HepG2 (cell line): ENCODE data around the gene STXBP4. TPM values are rescaled to one million over a fixed set of nuclear protein-coding genes. Genes with fewer than 3 reads are reported as not detected.

Experiments
- BCL6 ChIP-seq: IDR thresholded peaks from 2 replicates; pipeline ENCODE4 v1.6.1; 2016; ENCODE audit warnings: missing genetic modification reagents, missing compliant biosample characterization
- CREB3 ChIP-seq: sonication (generic); formaldehyde crosslinking; IDR thresholded peaks from 2 replicates; pipeline ENCODE4 v1.5.0; 2020; ENCODE audit warnings: missing genetic modification reagents
- HOXA5 ChIP-seq: sonication (generic); formaldehyde crosslinking; IDR thresholded peaks from 2 replicates; pipeline ENCODE4 v1.4.0; 2020; ENCODE audit warnings: missing genetic modification reagents
- MTF2 ChIP-seq: sonication (generic); formaldehyde crosslinking; IDR thresholded peaks from 2 replicates; pipeline ENCODE4 v1.5.0; 2020; ENCODE audit warnings: missing genetic modification reagents, borderline replicate concordance
- NBN ChIP-seq: fragments of 450-650 bp; conservative IDR thresholded peaks from 2 replicates; pipeline ENCODE4 v1.6.1; 2017
- RORA ChIP-seq: sonication (generic); formaldehyde crosslinking; IDR thresholded peaks from 2 replicates; pipeline ENCODE4 v1.5.0; 2020; ENCODE audit warnings: mild to moderate bottlenecking, missing genetic modification reagents, moderate library complexity
- SP5 ChIP-seq: IDR thresholded peaks from 2 replicates; pipeline ENCODE4 v1.6.1; 2016; ENCODE audit warnings: low read depth, borderline replicate concordance
- STAG1 ChIP-seq: sonication (generic); formaldehyde crosslinking; IDR thresholded peaks from 2 replicates; pipeline ENCODE4 v1.4.0; 2020; ENCODE audit warnings: missing genetic modification reagents
- TEAD3 ChIP-seq: optimal IDR thresholded peaks from 2 replicates; pipeline ENCODE3; 2016; ENCODE audit warnings: borderline replicate concordance
- TGIF2 ChIP-seq: IDR thresholded peaks from 2 replicates; pipeline ENCODE4 v1.6.1; 2016; ENCODE audit warnings: control low read depth, missing compliant biosample characterization
- THAP11 ChIP-seq: IDR thresholded peaks from 2 replicates; pipeline ENCODE4 v1.6.1; 2016; ENCODE audit warnings: missing biosample characterization, missing genetic modification reagents
- THAP9 ChIP-seq: sonication (generic); formaldehyde crosslinking; IDR thresholded peaks from 2 replicates; pipeline ENCODE4; 2020; ENCODE audit warnings: missing genetic modification reagents, mild to moderate bottlenecking, borderline replicate concordance
- ZMYM4 ChIP-seq: sonication (generic); formaldehyde crosslinking; IDR thresholded peaks from 2 replicates; pipeline ENCODE4 v1.8.1; 2023; ENCODE audit warnings: mild to moderate bottlenecking, missing genetic modification reagents
- ZNF274 ChIP-seq: sonication (generic); formaldehyde crosslinking; IDR thresholded peaks from 2 replicates; pipeline ENCODE4 v1.5.1; 2020; ENCODE audit warnings: mild to moderate bottlenecking, missing genetic modification reagents
- ZNF280D ChIP-seq: sonication (generic); formaldehyde crosslinking; IDR thresholded peaks from 2 replicates; pipeline ENCODE4 v1.5.1; 2020; ENCODE audit warnings: mild to moderate bottlenecking, missing genetic modification reagents
- ZNF564 ChIP-seq: sonication (generic); formaldehyde crosslinking; IDR thresholded peaks from 2 replicates; pipeline ENCODE4 v1.8.1; 2023; ENCODE audit warnings: mild to moderate bottlenecking, missing genetic modification reagents
- polyA plus RNA-seq, 8 experiments: library from polyadenylated mRNA; depleted of rRNA in 3 of 8; stranded (reverse) in 7 of 8; unstranded in 1 of 8; fragments of >200 nt; fragmentation: Illumina TruSeq in 4 of 8; extraction: Trizol in 4 of 8; gene quantifications; 2 replicates each; pipeline versions ENCODE4 v1.2.1 to v1.2.3, GENCODE V29; 2011 to 2016; ENCODE audit warnings: low read depth in 4 of 8, missing spikeins in 1 of 8, mixed read lengths in 1 of 8; ENCODE audit not compliant: insufficient read depth in 1 of 8
- total RNA-seq, 5 experiments: library from RNA; depleted of rRNA; stranded (reverse); fragments of >200 nt; fragmentation: Illumina TruSeq; extraction: Trizol; gene quantifications; 2 replicates each; pipeline ENCODE4 v1.2.3, GENCODE V29; 2016; ENCODE audit warnings: low read depth in 1 of 5
- TF ChIP-seq, protein P1 (sequence below): IDR thresholded peaks from 2 replicates; pipeline ENCODE4 v1.6.1; 2016; ENCODE audit warnings: low read depth
- TF ChIP-seq, protein P2 (sequence below): sonication (generic); formaldehyde crosslinking; IDR thresholded peaks from 2 replicates; pipeline ENCODE4 v1.8.0; 2023; ENCODE audit warnings: mild to moderate bottlenecking, missing genetic modification reagents
- TF ChIP-seq, protein P3 (sequence below): sonication (generic); formaldehyde crosslinking; IDR thresholded peaks from 2 replicates; pipeline ENCODE4 v1.5.0; 2020; ENCODE audit warnings: missing genetic modification reagents, mild to moderate bottlenecking, borderline replicate concordance
- TF ChIP-seq, protein P4 (sequence below): IDR thresholded peaks from 2 replicates; pipeline ENCODE4 v1.6.1; 2016; ENCODE audit warnings: missing genetic modification reagents, missing compliant biosample characterization

Gene STXBP4
- total and polyA plus RNA-seq, 2 of the 13 experiments (the other 11 are each of a cell fraction or from before 2014, with no cell fraction given): 8.5 to 36.1 TPM

DNA sequence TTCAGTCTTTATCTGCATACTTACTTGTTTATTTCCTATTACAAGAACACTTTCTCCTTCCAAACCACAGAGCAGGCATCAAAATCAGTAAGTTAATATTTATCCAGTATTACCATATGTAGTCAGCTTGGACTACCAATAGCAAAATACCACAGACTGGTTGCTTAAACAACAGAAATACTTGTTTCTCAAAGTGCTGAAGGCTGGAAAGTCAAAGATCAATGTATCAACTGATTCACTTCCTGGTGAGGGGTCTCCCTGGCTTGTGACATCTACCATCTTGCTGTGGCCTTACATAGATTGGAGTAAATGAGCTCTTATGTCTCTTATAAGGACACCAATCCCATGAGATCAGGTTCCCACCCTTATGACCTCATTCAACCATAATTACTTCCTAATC lies 2.6 kb downstream of the STXBP4 start (continued):
- TF ChIP-seq STAG1 (CRISPR knock-in tag) (no peak), TGIF2 (CRISPR knock-in tag) (0 out of 2 replicates have a peak, but pooled peaks have one; percentile 31), ZNF274 (CRISPR knock-in tag) (no peak), NBN (no peak), MTF2 (no peak), SP5 (CRISPR knock-in tag) (no peak), TEAD3 (CRISPR knock-in tag) (peak; percentile 61), ZNF280D (no peak), CREB3 (CRISPR knock-in tag) (no peak), HOXA5 (CRISPR knock-in tag) (no peak), THAP11 (CRISPR knock-in tag) (peak; percentile 43; the same call in 1 of the 2 replicates), ZMYM4 (CRISPR knock-in tag) (peak; percentile 72), THAP9 (CRISPR knock-in tag) (no peak), BCL6 (CRISPR knock-in tag) (no peak), RORA (CRISPR knock-in tag) (no peak), ZNF564 (CRISPR knock-in tag) (no peak)
- TF ChIP-seq, protein P1, sequence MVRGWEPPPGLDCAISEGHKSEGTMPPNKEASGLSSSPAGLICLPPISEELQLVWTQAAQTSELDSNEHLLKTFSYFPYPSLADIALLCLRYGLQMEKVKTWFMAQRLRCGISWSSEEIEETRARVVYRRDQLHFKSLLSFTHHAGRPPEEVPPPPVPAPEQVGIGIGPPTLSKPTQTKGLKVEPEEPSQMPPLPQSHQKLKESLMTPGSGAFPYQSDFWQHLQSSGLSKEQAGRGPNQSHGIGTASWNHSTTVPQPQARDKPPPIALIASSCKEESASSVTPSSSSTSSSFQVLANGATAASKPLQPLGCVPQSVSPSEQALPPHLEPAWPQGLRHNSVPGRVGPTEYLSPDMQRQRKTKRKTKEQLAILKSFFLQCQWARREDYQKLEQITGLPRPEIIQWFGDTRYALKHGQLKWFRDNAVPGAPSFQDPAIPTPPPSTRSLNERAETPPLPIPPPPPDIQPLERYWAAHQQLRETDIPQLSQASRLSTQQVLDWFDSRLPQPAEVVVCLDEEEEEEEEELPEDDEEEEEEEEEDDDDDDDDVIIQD (CRISPR knock-in tag): 0 out of 2 replicates have a peak, but pooled peaks have one; percentile 43
- TF ChIP-seq, protein P2, sequence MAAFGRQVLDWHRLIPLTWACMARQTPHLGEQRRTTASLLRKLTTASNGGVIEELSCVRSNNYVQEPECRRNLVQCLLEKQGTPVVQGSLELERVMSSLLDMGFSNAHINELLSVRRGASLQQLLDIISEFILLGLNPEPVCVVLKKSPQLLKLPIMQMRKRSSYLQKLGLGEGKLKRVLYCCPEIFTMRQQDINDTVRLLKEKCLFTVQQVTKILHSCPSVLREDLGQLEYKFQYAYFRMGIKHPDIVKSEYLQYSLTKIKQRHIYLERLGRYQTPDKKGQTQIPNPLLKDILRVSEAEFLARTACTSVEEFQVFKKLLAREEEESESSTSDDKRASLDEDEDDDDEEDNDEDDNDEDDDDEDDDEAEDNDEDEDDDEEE (CRISPR knock-in tag): no peak
- TF ChIP-seq, protein P3, sequence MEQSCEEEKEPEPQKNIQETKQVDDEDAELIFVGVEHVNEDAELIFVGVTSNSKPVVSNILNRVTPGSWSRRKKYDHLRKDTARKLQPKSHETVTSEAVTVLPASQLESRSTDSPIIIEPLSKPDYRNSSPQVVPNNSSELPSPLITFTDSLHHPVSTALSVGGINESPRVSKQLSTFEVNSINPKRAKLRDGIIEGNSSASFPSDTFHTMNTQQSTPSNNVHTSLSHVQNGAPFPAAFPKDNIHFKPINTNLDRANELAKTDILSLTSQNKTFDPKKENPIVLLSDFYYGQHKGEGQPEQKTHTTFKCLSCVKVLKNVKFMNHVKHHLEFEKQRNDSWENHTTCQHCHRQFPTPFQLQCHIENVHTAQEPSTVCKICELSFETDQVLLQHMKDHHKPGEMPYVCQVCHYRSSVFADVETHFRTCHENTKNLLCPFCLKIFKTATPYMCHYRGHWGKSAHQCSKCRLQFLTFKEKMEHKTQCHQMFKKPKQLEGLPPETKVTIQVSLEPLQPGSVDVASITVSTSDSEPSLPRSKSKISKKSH (CRISPR knock-in tag): no peak
- TF ChIP-seq, protein P4, sequence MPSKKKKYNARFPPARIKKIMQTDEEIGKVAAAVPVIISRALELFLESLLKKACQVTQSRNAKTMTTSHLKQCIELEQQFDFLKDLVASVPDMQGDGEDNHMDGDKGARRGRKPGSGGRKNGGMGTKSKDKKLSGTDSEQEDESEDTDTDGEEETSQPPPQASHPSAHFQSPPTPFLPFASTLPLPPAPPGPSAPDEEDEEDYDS (CRISPR knock-in tag): peak; percentile 42; the same call in 1 of the 2 replicates
